ENCODE data around the gene JPH3. TPM values are rescaled to one million over a fixed set of nuclear protein-coding genes. Genes with fewer than 3 reads are reported as not detected.

JPH3 gene
- polyA plus RNA-seq, 2 of the 4 experiments (the other 2 are of a cell fraction) = 0.36 to 1.6 TPM

DNA sequence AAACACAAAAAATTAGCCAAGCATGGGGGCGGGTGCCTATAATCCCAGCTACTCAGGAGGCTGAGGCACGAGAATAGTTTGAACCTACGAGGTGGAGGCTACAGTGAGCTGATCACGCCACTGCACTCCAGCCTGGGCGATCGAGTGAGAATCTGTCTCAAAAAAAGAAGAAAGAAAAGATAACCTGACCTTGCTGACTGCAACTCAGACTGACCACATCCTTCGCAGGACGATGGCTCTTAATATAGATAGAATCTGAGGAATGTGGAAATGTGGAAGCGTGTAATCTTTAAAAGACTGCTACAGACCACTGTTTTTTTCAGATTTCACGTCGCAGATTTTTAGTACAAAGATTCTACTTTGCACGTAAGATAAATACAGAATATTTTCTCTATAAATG lies 125.7 kb downstream of the JPH3 start:
- ChIA-PET POLR2A (no interaction called here), CTCF (interaction anchor here (0.6 kb wide), 1 partner anchor 51 kb away, joined by 3 read pairs; no protein-coding TSS in a partner anchor)
- no peaks in the 10 kb centered on the region for H3K9me3 ChIP-seq
- no peak overlapping the region for H3K4me2 ChIP-seq
- H3K4me3 ChIP-seq = no peak overlapping the region
- WGBS (ENCODE audit: missing lambda C conversion rate) = 95% methylated on average over 12 of the region's 12 CpGs
- FAIRE-seq (no peak), ATAC-seq (no peak), DNase-seq (ENCODE audit: low read depth in 1 of 2, low spot score in 1 of 2) (no peak)
- TF ChIP-seq SMC3 (IDR thresholded peaks at IDR 0.05) = no peak
- H3K4me1 ChIP-seq = no peaks in the 10 kb centered on the region
- H3K27ac ChIP-seq = no peak overlapping the region

DNA sequence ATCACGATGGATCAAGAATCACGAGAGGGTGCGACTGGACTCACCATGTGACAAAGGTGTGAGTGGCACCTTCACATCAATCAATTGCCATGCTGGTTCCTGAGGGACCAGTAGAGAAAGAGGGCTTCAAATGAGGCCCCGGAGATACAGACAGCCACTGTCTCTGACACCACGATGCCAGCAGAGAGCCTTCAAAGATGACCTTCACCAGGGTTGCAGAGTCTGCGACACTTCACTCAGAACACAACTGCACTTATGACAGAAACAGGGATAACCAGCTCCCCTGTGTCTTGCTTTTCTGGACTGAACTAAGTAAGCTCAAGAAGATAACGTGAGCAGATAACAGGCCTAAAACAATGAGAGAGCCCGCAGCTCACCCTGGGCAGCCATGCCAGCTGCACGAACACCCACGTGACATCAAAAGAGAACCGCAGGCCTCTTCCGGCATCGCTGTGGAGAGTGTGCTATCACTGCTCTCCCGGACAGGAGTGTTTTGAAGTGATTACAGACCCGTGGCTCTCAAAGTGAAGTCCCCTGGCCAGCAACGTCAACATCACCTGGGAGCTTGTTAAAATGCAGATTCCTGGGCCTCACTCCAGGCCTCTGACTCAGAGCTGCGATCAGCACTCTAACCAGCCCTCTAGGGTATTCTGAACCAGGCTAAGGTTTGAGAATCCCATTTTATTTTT lies 127.1 kb downstream of the JPH3 start:
- no peaks in the 10 kb centered on the region for H3K4me1 ChIP-seq
- ATAC-seq = no peak
- TF ChIP-seq RNF2 (IDR thresholded peaks at IDR 0.05; ENCODE audit: borderline replicate concordance, low read depth) (no peak), CHD2 (IDR thresholded peaks at IDR 0.05; ENCODE audit: low read length, partially characterized antibody) (no peak), KDM1A (IDR thresholded peaks at IDR 0.05; ENCODE audit: low read depth) (no peak), CBX2 (IDR thresholded peaks at IDR 0.05; ENCODE audit: borderline replicate concordance, low read depth) (no peak)
- TF ChIP-seq, protein P1, sequence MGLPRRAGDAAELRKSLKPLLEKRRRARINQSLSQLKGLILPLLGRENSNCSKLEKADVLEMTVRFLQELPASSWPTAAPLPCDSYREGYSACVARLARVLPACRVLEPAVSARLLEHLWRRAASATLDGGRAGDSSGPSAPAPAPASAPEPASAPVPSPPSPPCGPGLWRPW (IDR thresholded peaks at IDR 0.05) = no peak
- POLR2A ChIA-PET = no interaction called here
- FAIRE-seq = no peak
- H3K4me2 ChIP-seq = no peak overlapping the region
- 92% methylated on average over 17 of the region's 17 CpGs for WGBS (ENCODE audit: missing lambda C conversion rate)
- H3K9me3 ChIP-seq = no peaks in the 10 kb centered on the region
- H3K27ac ChIP-seq = no peak overlapping the region
- CTCF ChIA-PET = interaction anchor here (0.9 to 1.2 kb wide), 2 partner anchors 9 to 49 kb away, joined by 3 read pairs; no protein-coding TSS in a partner anchor
- DNase-seq (ENCODE audit: low read depth in 1 of 2, low spot score in 1 of 2) = no peak
- H3K4me3 ChIP-seq = no peak overlapping the region

DNA sequence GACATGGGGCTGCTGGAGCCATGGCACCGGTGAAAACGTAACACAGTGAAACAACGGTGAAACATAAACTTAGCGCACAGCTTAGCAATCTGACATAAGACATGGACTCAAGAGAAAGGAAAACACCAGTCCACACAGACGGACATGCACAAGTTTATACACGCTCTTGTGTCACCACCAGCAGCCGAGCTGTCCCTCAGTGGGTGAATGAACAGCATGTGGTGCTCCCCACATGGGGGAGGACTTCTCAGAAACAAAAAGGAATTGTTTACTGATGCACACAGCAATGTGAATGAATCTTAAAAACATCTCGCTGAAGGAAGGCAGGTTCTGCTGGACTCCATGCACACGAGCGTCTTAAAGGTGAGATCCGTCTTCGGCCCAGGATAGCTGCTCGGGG lies 129.3 kb downstream of the JPH3 start:
- Histone ChIP-seq H3K4me2 (no peak overlapping the region), H3K9me3 (no peaks in the 10 kb centered on the region), H3K4me1 (no peaks in the 10 kb centered on the region), H3K4me3 (no peak overlapping the region), H3K27ac (no peak overlapping the region)
- DNase-seq (ENCODE audit: low read depth in 1 of 2, low spot score in 1 of 2) (no peak), ATAC-seq (no peak), FAIRE-seq (no peak)
- POLR2A ChIA-PET = no interaction called here
- 97% methylated on average over 13 of the region's 13 CpGs for WGBS (ENCODE audit: missing lambda C conversion rate)
- CTCF ChIA-PET = interaction anchor here (0.6 to 1.0 kb wide), 3 partner anchors 33 to 396 kb away, joined by 3 to 4 read pairs (median 4); no protein-coding TSS in a partner anchor
- TF ChIP-seq RFX5 (IDR thresholded peaks at IDR 0.05) (no peak), RCOR1 (IDR thresholded peaks at IDR 0.05; ENCODE audit: low read depth, low read length) (no peak), NR3C1 (IDR thresholded peaks at IDR 0.05) (no peak), HOXB13 (CRISPR knock-in tag; IDR thresholded peaks at IDR 0.05; ENCODE audit: low read depth) (no peak), KDM5A (IDR thresholded peaks at IDR 0.05) (no peak), RAD21 (conservative IDR thresholded peaks at IDR 0.05 in 1 of 2, IDR thresholded peaks at IDR 0.05 in 1 of 2) (no peak), HDAC2 (IDR thresholded peaks at IDR 0.05) (no peak), NFE2L2 (conservative IDR thresholded peaks at IDR 0.05; ENCODE audit: low read length) (no peak), JUNB (IDR thresholded peaks at IDR 0.05) (no peak), HEYL (CRISPR knock-in tag; IDR thresholded peaks at IDR 0.05) (no peak)
- TF ChIP-seq, protein P2, sequence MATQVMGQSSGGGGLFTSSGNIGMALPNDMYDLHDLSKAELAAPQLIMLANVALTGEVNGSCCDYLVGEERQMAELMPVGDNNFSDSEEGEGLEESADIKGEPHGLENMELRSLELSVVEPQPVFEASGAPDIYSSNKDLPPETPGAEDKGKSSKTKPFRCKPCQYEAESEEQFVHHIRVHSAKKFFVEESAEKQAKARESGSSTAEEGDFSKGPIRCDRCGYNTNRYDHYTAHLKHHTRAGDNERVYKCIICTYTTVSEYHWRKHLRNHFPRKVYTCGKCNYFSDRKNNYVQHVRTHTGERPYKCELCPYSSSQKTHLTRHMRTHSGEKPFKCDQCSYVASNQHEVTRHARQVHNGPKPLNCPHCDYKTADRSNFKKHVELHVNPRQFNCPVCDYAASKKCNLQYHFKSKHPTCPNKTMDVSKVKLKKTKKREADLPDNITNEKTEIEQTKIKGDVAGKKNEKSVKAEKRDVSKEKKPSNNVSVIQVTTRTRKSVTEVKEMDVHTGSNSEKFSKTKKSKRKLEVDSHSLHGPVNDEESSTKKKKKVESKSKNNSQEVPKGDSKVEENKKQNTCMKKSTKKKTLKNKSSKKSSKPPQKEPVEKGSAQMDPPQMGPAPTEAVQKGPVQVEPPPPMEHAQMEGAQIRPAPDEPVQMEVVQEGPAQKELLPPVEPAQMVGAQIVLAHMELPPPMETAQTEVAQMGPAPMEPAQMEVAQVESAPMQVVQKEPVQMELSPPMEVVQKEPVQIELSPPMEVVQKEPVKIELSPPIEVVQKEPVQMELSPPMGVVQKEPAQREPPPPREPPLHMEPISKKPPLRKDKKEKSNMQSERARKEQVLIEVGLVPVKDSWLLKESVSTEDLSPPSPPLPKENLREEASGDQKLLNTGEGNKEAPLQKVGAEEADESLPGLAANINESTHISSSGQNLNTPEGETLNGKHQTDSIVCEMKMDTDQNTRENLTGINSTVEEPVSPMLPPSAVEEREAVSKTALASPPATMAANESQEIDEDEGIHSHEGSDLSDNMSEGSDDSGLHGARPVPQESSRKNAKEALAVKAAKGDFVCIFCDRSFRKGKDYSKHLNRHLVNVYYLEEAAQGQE (IDR thresholded peaks at IDR 0.05) = no peak
